ENCODE results near the gene EXOG. TPM values are rescaled to one million over a fixed set of nuclear protein-coding genes. Genes with fewer than 3 reads are reported as not detected.
A peak's percentile ranks its signal among the peaks of the same experiment; 100 is the strongest.

Gene EXOG
- total RNA-seq, 1 donor from 2014 or later: 11.2 TPM

DNA sequence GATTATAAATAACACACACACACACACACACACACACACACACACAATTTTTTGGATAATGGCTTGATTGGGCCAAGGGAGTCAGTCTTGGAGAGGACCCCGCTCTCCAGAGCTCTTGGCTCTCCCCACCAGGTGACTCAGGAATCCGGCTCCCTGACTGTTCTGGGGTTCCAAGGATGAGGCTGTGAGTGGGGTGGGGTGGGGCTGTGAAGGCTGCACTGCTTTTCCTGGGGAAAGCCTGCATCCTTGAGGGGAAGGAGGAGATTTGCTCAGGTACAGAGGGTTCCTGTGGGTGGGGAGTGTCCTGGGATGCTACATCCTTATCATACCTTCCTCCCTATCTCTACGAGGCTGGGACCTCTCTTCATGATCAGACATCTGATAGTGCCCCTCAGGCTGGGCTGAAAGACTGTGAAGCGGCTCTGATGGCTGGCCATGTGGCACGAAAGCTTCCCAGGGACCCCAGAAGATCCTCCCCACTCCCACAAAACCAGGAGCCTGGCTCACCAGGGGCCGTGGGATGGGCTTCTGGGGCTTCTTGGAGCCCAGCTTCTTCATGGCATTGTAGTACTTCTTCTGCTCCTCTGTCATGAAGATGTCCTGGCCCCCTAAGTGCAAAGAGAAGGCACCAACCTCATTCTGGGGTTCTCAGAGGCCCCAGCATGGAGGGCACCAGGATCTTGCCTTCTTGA is 59.2 kb downstream of the EXOG start:
- Histone ChIP-seq H3K27ac (no peak overlapping the region), H3K4me3 (no peak overlapping the region), H3K36me3 (no peaks in the 10 kb centered on the region), H3K9me3 (no peaks in the 10 kb centered on the region), H3K4me1 (no peaks in the 10 kb centered on the region), H3K27me3 (no peaks in the 10 kb centered on the region)
- DNase-seq (ENCODE audit: low spot score in 2 of 2): peak in 1 of 2 donors; percentile 28
- TF ChIP-seq, protein P1, sequence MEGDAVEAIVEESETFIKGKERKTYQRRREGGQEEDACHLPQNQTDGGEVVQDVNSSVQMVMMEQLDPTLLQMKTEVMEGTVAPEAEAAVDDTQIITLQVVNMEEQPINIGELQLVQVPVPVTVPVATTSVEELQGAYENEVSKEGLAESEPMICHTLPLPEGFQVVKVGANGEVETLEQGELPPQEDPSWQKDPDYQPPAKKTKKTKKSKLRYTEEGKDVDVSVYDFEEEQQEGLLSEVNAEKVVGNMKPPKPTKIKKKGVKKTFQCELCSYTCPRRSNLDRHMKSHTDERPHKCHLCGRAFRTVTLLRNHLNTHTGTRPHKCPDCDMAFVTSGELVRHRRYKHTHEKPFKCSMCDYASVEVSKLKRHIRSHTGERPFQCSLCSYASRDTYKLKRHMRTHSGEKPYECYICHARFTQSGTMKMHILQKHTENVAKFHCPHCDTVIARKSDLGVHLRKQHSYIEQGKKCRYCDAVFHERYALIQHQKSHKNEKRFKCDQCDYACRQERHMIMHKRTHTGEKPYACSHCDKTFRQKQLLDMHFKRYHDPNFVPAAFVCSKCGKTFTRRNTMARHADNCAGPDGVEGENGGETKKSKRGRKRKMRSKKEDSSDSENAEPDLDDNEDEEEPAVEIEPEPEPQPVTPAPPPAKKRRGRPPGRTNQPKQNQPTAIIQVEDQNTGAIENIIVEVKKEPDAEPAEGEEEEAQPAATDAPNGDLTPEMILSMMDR (IDR thresholded peaks at IDR 0.05): no peak
- intact Hi-C loops (cut with DNase I): no loop called here

DNA sequence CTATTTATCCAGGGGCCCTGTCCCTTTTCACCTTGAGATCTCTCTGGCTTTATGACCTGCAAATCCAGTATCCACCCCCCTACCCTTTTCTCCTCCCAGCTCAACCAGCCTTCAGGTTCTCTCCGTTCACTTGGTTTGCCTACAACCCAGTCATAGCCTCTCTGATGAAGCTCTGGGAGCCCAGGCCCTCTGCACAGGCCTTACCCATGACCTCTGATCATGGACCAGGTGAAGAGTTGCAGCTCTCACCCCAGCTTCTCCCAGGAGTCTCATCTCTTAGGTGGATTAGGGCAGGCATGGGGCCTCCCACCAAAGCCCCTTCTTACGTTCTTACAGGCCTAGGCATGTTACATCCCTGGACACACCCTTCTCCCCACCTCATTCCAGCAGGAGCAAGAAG is 59.8 kb downstream of the EXOG start:
- no peak for DNase-seq (ENCODE audit: low spot score in 2 of 2)
- Histone ChIP-seq H3K4me3 (no peak overlapping the region), H3K36me3 (no peaks in the 10 kb centered on the region)

DNA sequence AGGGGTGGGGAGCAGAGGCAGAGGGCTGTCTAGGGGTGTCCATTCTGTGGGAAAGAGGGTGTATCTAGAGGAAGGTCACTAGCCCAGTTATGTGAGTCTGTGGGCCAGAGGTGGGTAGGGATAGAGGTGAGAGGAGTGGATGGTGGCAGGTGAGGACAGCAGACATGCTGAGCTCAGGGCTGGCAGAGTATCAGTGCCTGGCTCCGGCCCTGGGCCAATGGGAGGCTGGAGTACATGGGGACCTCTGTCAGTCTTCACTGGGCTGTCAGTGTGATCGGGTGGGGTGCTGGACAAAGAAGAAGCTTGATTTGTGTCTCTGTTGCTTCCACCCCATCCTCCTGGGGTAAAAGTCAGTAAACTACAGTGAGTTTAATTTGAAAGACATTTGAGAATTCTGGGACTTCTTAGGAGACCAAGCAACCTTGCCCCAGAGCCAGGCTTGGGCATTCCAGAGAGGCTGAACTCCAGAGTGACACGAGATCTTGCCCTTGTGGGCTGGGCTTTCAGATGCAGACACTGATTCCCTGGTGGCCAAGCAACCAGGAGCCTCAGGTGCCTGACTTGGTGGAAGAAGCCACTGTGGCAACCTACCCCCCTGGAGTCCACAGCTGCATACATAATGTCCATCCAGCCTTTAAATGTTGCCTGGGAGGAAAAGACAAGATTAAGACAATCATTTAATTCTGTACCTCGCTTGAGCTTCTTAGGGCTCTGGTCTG is 60.7 kb downstream of the EXOG start:
- no peaks in the 10 kb centered on the region for H3K4me1 ChIP-seq
- H3K27ac ChIP-seq: no peak overlapping the region
- H3K4me3 ChIP-seq: no peak overlapping the region
- no peaks in the 10 kb centered on the region for H3K27me3 ChIP-seq
- intact Hi-C loops (cut with DNase I): no loop called here
- TF ChIP-seq, protein P1 (IDR thresholded peaks at IDR 0.05): no peak
- H3K9me3 ChIP-seq: no peaks in the 10 kb centered on the region
- peak in 1 of 2 donors; percentile 55 for DNase-seq (ENCODE audit: low spot score in 2 of 2)
- H3K36me3 ChIP-seq: no peaks in the 10 kb centered on the region

More for the DNA sequence above, 59.8 kb downstream of the EXOG start:
- H3K9me3 ChIP-seq: no peaks in the 10 kb centered on the region
- no peak overlapping the region for H3K27ac ChIP-seq
- H3K27me3 ChIP-seq: no peaks in the 10 kb centered on the region
- no peaks in the 10 kb centered on the region for H3K4me1 ChIP-seq
- intact Hi-C loops (cut with DNase I): no loop called here
- TF ChIP-seq, protein P1 (IDR thresholded peaks at IDR 0.05): no peak

DNA sequence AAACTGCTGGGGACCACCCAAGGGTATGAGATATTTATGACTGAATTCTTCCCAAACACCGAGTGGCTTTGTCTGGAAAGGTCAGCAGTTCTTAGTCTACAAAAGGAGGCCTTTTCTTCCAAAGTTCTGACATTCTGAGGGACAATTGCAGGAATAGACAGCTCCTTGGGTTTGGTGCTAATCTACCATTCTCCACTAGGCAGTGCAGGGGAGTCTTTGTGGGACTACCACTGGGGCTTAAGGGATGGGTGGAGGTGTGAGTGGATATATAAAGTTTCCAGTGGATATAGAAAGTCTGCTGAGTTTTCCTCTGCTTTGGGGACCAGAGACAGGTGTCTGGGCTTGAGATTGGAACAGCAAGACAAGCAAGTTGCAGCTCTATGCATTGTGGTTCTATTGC is 62.7 kb downstream of the EXOG start:
- H3K27me3 ChIP-seq: no peaks in the 10 kb centered on the region
- DNase-seq (ENCODE audit: low spot score in 2 of 2): no peak
- H3K9me3 ChIP-seq: no peaks in the 10 kb centered on the region
- no peak overlapping the region for H3K4me3 ChIP-seq
- no peaks in the 10 kb centered on the region for H3K4me1 ChIP-seq
- TF ChIP-seq, protein P1 (IDR thresholded peaks at IDR 0.05): no peak
- intact Hi-C loops (cut with DNase I): no loop called here
- no peaks in the 10 kb centered on the region for H3K36me3 ChIP-seq
- H3K27ac ChIP-seq: no peak overlapping the region

DNA sequence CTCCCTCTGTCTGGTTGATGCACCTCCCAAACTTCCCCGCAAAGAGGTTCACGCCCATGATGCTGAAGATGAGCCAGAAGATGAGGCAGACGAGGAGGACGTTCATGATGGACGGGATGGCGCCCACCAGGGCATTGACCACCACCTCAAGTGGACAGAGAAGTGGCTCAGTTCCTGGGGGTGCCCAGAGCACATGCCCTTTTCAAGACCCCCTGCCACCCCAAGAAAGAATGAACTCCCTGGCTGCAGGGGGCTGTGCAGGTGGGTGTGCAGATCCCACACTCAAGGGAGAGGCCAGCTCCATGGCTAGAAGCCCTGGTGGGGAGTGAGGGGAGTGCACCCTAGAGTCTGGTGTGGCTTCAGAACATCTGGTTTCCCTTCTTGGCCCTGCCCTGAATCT is 64.1 kb downstream of the EXOG start:
- Histone ChIP-seq H3K27me3 (no peaks in the 10 kb centered on the region), H3K9me3 (no peaks in the 10 kb centered on the region), H3K27ac (no peak overlapping the region), H3K4me3 (no peak overlapping the region), H3K4me1 (no peaks in the 10 kb centered on the region), H3K36me3 (no peaks in the 10 kb centered on the region)
- TF ChIP-seq, protein P1 (IDR thresholded peaks at IDR 0.05): no peak
- DNase-seq (ENCODE audit: low spot score in 2 of 2): peak in 1 of 2 donors; percentile 55
- intact Hi-C loops (cut with DNase I): no loop called here

All from ascending aorta (tissue), 2 donors.